ENCODE results near the gene CXCR1. TPM values are rescaled to one million over a fixed set of nuclear protein-coding genes. Genes with fewer than 3 reads are reported as not detected.

Gene CXCR1
- polyA plus RNA-seq, 1 of the 3 experiments (the other 2 are of a cell fraction): not detected

GRCh38 chr2:218127929-218128455 is 38.8 kb downstream of the CXCR1 start:
- Histone ChIP-seq H3K79me2 (ENCODE audit: insufficient read depth) (no peaks in the 10 kb centered on the region), H3K27me3 (ENCODE audit: insufficient read depth) (peaks cover 18% of the 10 kb centered on the region), H3K9me2 (no peaks in the 10 kb centered on the region), H4K20me1 (ENCODE audit: insufficient read depth) (no peaks in the 10 kb centered on the region), H3K9ac (no peak overlapping the region), H3K36me3 (replicated peaks in 1 of 2; ENCODE audit: control insufficient read depth in 1 of 2, insufficient read depth in 2 of 2, low read length in 1 of 2) (no peaks in the 10 kb centered on the region), H3K4me1 (ENCODE audit: control insufficient read depth in 1 of 2, insufficient read depth in 2 of 2, low read depth in 1 of 2, low read length in 1 of 2) (no peaks in the 10 kb centered on the region), H2AFZ (ENCODE audit: low read depth) (no peak overlapping the region), H3F3A (replicated peaks; ENCODE audit: insufficient read depth) (no peaks in the 10 kb centered on the region), H3K27ac (ENCODE audit: low read depth in 2 of 2, low read length in 1 of 2) (no peak overlapping the region), H3K9me3 (no peaks in the 10 kb centered on the region), H3K4me2 (no peak overlapping the region), H3K4me3 (ENCODE audit: low read depth in 2 of 2, low read length in 1 of 2) (no peak overlapping the region)
- ChIA-PET POLR2A (no interaction called here), CTCF (interaction anchor here (0.6 kb wide), 1 partner anchor 244 kb away, joined by 3 read pairs; no protein-coding TSS in a partner anchor)
- DNase-seq: no peak
- no peak for TF ChIP-seq JUND (IDR thresholded peaks at IDR 0.05)
- TF ChIP-seq CHD2 (IDR thresholded peaks at IDR 0.05; ENCODE audit: low read length, partially characterized antibody): no peak
- no peak for TF ChIP-seq SMC3 (IDR thresholded peaks at IDR 0.05; ENCODE audit: low read depth, low read length)
- 33% methylated on average over 3 of the region's 3 CpGs for WGBS (ENCODE audit: low lambda C conversion rate)

GRCh38 chr2:218125626-218126080 is 41.1 kb downstream of the CXCR1 start, which contains the start of gene CXCR2:
CXCR2 (plus strand) TSS chr2:218126028; CDS start chr2:218134802, 8,774 bp downstream.
- H3K27me3 ChIP-seq (ENCODE audit: insufficient read depth): peaks cover 18% of the 10 kb centered on the region
- no peaks in the 10 kb centered on the region for H3K9me3 ChIP-seq
- H3K36me3 ChIP-seq (replicated peaks in 1 of 2; ENCODE audit: control insufficient read depth in 1 of 2, insufficient read depth in 2 of 2, low read length in 1 of 2): no peaks in the 10 kb centered on the region
- no peak within 1 kb of the TSS for H3K4me2 ChIP-seq
- no peak within 1 kb of the TSS for H3K4me3 ChIP-seq (ENCODE audit: low read depth in 2 of 2, low read length in 1 of 2)
- POLR2A ChIA-PET: no interaction called here
- no peak within 1 kb of the TSS for H3K27ac ChIP-seq (ENCODE audit: low read depth in 2 of 2, low read length in 1 of 2)
- H3K9ac ChIP-seq: no peak within 1 kb of the TSS
- CTCF ChIA-PET: no interaction called here
- H2AFZ ChIP-seq (ENCODE audit: low read depth): no peak within 1 kb of the TSS
- H4K20me1 ChIP-seq (ENCODE audit: insufficient read depth): no peaks in the 10 kb centered on the region
- TF ChIP-seq CHD2 (IDR thresholded peaks at IDR 0.05; ENCODE audit: low read length, partially characterized antibody) (no peak), TAF1 (IDR thresholded peaks at IDR 0.05; ENCODE audit: borderline replicate concordance, low read depth, low read length) (no peak), USF2 (IDR thresholded peaks at IDR 0.05; ENCODE audit: borderline replicate concordance, low read depth, low read length) (no peak), FOXM1 (IDR thresholded peaks at IDR 0.05; ENCODE audit: low read depth) (no peak), CTCF (IDR thresholded peaks at IDR 0.05) (no peak), ELF1 (IDR thresholded peaks at IDR 0.05) (no peak), POLR2AphosphoS5 (IDR thresholded peaks at IDR 0.05; ENCODE audit: low read depth, low read length) (no peak), MEF2A (IDR thresholded peaks at IDR 0.05; ENCODE audit: borderline replicate concordance, low read depth) (no peak), ZBTB33 (IDR thresholded peaks at IDR 0.05; ENCODE audit: borderline replicate concordance, low read depth) (no peak), FOSL2 (IDR thresholded peaks at IDR 0.05; ENCODE audit: borderline replicate concordance, low read depth) (no peak), NRF1 (IDR thresholded peaks at IDR 0.05; ENCODE audit: low read depth, low read length) (no peak), USF1 (IDR thresholded peaks at IDR 0.05; ENCODE audit: borderline replicate concordance, low read depth) (no peak), EP300 (IDR thresholded peaks at IDR 0.05; ENCODE audit: borderline replicate concordance in 1 of 2, low read depth in 1 of 2, low read length in 1 of 2) (no peak), JUND (IDR thresholded peaks at IDR 0.05) (no peak)
- WGBS (ENCODE audit: low lambda C conversion rate): 71% methylated on average over 8 of the region's 8 CpGs
- no peak for DNase-seq
- no peaks in the 10 kb centered on the region for H3F3A ChIP-seq (replicated peaks; ENCODE audit: insufficient read depth)
- no peaks in the 10 kb centered on the region for H3K4me1 ChIP-seq (ENCODE audit: control insufficient read depth in 1 of 2, insufficient read depth in 2 of 2, low read depth in 1 of 2, low read length in 1 of 2)
- no peaks in the 10 kb centered on the region for H3K79me2 ChIP-seq (ENCODE audit: insufficient read depth)
- H3K9me2 ChIP-seq: no peaks in the 10 kb centered on the region

Measured in SK-N-SH (cell line).